ENCODE data around the gene MYH9. TPM values are rescaled to one million over a fixed set of nuclear protein-coding genes. Genes with fewer than 3 reads are reported as not detected.

MYH9 gene
- total and polyA plus RNA-seq, 2 experiments from 2014 or later: 58.4 to 233 TPM

DNA sequence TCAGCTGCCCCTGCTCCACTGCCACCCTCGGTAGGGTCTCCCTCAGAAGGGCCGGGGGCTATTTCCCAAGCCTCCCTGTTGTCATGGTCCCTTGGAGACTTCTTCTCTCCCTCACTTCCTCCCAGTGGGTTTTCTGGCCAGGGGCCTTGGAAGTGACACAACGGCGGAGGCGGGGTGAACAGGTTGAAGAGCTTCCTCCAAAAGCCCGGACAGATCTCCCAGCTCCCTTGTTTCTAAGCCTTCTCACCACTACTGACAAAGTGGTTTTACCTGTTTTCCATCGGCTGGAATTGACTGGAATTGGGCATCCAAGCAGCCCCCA lies 14.5 kb downstream of the MYH9 start:
- H3K9me2 ChIP-seq (ENCODE audit: insufficient read depth): no peaks in the 10 kb centered on the region
- Mint-ChIP-seq H3K9me3 (no peaks in the 10 kb centered on the region), H3K27ac (peak overlapping the region; percentile 82), H3K4me3 (peak overlapping the region; percentile 22; the same call in 1 of the 3 replicates), H3K4me1 (peaks cover 76% of the 10 kb centered on the region), H3K36me3 (ENCODE audit: low read depth) (peaks cover 29% of the 10 kb centered on the region; the same call in 2 of the 3 replicates), H3K27me3 (ENCODE audit: insufficient read depth, low read depth, poor library complexity) (peaks cover 11% of the 10 kb centered on the region)
- peaks cover 67% of the 10 kb centered on the region for H3K4me1 ChIP-seq (ENCODE audit: insufficient read depth)
- no peak for ATAC-seq
- peak overlapping the region; percentile 68 for H3K4me2 ChIP-seq
- H3K79me2 ChIP-seq (replicated peaks; ENCODE audit: insufficient read depth): peaks cover 95% of the 10 kb centered on the region
- no peaks in the 10 kb centered on the region for H3K27me3 ChIP-seq (ENCODE audit: insufficient read depth)
- H3F3A ChIP-seq (replicated peaks; ENCODE audit: low read depth): peaks cover 21% of the 10 kb centered on the region
- H3K4me3 ChIP-seq: peak overlapping the region; percentile 24; the same call in 1 of the 2 replicates
- H4K20me1 ChIP-seq (replicated peaks; ENCODE audit: insufficient read depth): peaks cover 39% of the 10 kb centered on the region
- peak; percentile 68 for DNase-seq (ENCODE audit: low spot score)
- H3K27ac ChIP-seq (ENCODE audit: low read depth): peak overlapping the region; percentile 98
- H3K36me3 ChIP-seq (ENCODE audit: insufficient read depth): 0 out of 2 replicates have a peak, but pooled peaks cover 5% of the 10 kb centered on the region
- H2AFZ ChIP-seq: no peak overlapping the region
- TF ChIP-seq CREB1 (CRISPR knock-in tag; IDR thresholded peaks at IDR 0.05; ENCODE audit: low read depth): no peak
- TF ChIP-seq NANOG (IDR thresholded peaks at IDR 0.05; ENCODE audit: borderline replicate concordance): no peak
- TF ChIP-seq, protein P1, sequence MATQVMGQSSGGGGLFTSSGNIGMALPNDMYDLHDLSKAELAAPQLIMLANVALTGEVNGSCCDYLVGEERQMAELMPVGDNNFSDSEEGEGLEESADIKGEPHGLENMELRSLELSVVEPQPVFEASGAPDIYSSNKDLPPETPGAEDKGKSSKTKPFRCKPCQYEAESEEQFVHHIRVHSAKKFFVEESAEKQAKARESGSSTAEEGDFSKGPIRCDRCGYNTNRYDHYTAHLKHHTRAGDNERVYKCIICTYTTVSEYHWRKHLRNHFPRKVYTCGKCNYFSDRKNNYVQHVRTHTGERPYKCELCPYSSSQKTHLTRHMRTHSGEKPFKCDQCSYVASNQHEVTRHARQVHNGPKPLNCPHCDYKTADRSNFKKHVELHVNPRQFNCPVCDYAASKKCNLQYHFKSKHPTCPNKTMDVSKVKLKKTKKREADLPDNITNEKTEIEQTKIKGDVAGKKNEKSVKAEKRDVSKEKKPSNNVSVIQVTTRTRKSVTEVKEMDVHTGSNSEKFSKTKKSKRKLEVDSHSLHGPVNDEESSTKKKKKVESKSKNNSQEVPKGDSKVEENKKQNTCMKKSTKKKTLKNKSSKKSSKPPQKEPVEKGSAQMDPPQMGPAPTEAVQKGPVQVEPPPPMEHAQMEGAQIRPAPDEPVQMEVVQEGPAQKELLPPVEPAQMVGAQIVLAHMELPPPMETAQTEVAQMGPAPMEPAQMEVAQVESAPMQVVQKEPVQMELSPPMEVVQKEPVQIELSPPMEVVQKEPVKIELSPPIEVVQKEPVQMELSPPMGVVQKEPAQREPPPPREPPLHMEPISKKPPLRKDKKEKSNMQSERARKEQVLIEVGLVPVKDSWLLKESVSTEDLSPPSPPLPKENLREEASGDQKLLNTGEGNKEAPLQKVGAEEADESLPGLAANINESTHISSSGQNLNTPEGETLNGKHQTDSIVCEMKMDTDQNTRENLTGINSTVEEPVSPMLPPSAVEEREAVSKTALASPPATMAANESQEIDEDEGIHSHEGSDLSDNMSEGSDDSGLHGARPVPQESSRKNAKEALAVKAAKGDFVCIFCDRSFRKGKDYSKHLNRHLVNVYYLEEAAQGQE (IDR thresholded peaks at IDR 0.05; ENCODE audit: unreplicated experiment): no peak
- TF ChIP-seq, protein P2, sequence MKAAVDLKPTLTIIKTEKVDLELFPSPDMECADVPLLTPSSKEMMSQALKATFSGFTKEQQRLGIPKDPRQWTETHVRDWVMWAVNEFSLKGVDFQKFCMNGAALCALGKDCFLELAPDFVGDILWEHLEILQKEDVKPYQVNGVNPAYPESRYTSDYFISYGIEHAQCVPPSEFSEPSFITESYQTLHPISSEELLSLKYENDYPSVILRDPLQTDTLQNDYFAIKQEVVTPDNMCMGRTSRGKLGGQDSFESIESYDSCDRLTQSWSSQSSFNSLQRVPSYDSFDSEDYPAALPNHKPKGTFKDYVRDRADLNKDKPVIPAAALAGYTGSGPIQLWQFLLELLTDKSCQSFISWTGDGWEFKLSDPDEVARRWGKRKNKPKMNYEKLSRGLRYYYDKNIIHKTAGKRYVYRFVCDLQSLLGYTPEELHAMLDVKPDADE (IDR thresholded peaks at IDR 0.05): no peak

DNA sequence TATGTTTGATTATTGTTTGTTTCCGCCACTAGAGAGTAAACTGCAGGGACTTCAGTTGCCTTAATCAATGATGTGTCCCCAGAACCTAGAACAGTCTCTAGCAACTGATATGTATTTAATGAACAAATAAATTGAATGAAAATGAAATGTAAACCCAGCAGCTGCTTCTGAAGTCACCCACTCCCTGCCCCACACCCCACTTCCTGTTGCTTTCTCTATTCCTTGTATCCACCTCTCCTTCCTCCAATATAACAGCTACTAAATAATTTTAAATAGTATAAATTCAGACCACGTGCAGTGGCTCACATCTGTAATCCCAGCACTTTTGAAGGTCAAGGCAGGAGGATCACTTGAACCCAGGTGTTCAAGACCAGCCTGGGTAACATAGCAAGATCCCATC lies 15.8 kb downstream of the MYH9 start:
- peaks cover 76% of the 10 kb centered on the region for H3K4me1 ChIP-seq (ENCODE audit: insufficient read depth)
- peaks cover 13% of the 10 kb centered on the region for H3K27me3 Mint-ChIP-seq (ENCODE audit: insufficient read depth, low read depth, poor library complexity)
- no peaks in the 10 kb centered on the region for H3K9me2 ChIP-seq (ENCODE audit: insufficient read depth)
- H3K27ac ChIP-seq (ENCODE audit: low read depth): peak overlapping the region; percentile 98
- peaks cover 95% of the 10 kb centered on the region for H3K79me2 ChIP-seq (replicated peaks; ENCODE audit: insufficient read depth)
- peaks cover 79% of the 10 kb centered on the region for H3K4me1 Mint-ChIP-seq
- H2AFZ ChIP-seq: no peak overlapping the region
- H3K4me3 ChIP-seq: no peak overlapping the region
- no peaks in the 10 kb centered on the region for H3K27me3 ChIP-seq (ENCODE audit: insufficient read depth)
- 0 out of 2 replicates have a peak, but pooled peaks cover 5% of the 10 kb centered on the region for H3K36me3 ChIP-seq (ENCODE audit: insufficient read depth)
- H3K36me3 Mint-ChIP-seq (ENCODE audit: low read depth): peaks cover 19% of the 10 kb centered on the region; the same call in 2 of the 3 replicates
- H3K4me3 Mint-ChIP-seq: no peak overlapping the region; the same call in 2 of the 3 replicates
- H4K20me1 ChIP-seq (replicated peaks; ENCODE audit: insufficient read depth): peaks cover 43% of the 10 kb centered on the region
- no peak for ATAC-seq
- peak overlapping the region; percentile 45; the same call in 1 of the 2 replicates for H3K4me2 ChIP-seq
- peak overlapping the region; percentile 59; the same call in 1 of the 2 replicates for H3K27ac Mint-ChIP-seq
- TF ChIP-seq, protein P1 (IDR thresholded peaks at IDR 0.05; ENCODE audit: unreplicated experiment): no peak
- TF ChIP-seq POLR2AphosphoS5 (IDR thresholded peaks at IDR 0.05; ENCODE audit: low read depth) (no peak), STAT1 (IDR thresholded peaks at IDR 0.05; ENCODE audit: unreplicated experiment) (no peak), CREB1 (CRISPR knock-in tag; IDR thresholded peaks at IDR 0.05; ENCODE audit: low read depth) (no peak)
- TF ChIP-seq, protein P3, sequence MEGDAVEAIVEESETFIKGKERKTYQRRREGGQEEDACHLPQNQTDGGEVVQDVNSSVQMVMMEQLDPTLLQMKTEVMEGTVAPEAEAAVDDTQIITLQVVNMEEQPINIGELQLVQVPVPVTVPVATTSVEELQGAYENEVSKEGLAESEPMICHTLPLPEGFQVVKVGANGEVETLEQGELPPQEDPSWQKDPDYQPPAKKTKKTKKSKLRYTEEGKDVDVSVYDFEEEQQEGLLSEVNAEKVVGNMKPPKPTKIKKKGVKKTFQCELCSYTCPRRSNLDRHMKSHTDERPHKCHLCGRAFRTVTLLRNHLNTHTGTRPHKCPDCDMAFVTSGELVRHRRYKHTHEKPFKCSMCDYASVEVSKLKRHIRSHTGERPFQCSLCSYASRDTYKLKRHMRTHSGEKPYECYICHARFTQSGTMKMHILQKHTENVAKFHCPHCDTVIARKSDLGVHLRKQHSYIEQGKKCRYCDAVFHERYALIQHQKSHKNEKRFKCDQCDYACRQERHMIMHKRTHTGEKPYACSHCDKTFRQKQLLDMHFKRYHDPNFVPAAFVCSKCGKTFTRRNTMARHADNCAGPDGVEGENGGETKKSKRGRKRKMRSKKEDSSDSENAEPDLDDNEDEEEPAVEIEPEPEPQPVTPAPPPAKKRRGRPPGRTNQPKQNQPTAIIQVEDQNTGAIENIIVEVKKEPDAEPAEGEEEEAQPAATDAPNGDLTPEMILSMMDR (conservative IDR thresholded peaks at IDR 0.05; ENCODE audit: low read depth in 2 of 2): no peak
- no peak for DNase-seq (ENCODE audit: low spot score)
- no peaks in the 10 kb centered on the region for H3K9me3 Mint-ChIP-seq
- H3F3A ChIP-seq (replicated peaks; ENCODE audit: low read depth): peaks cover 31% of the 10 kb centered on the region
